HepG2 (cell line): ENCODE data around the gene CSTF3. TPM values are rescaled to one million over a fixed set of nuclear protein-coding genes. Genes with fewer than 3 reads are reported as not detected.

Experiments used
- CHD2 ChIP-seq: IDR thresholded peaks from 2 replicates; pipeline ENCODE4 v1.6.1; 2011; ENCODE audit warnings: low read depth, low read length, improper control_type of control experiment
- ISL2 ChIP-seq: sonication (generic); formaldehyde crosslinking; IDR thresholded peaks from 2 replicates; pipeline ENCODE4 v1.5.0; 2020; ENCODE audit warnings: missing genetic modification reagents
- KDM5B ChIP-seq: sonication (generic); formaldehyde crosslinking; IDR thresholded peaks from 2 replicates; pipeline ENCODE4 v1.4.0; 2020; ENCODE audit warnings: missing genetic modification reagents, mild to moderate bottlenecking, borderline replicate concordance
- KLF16 ChIP-seq, 2 experiments: sonication (generic) in 1 of 2; formaldehyde crosslinking in 1 of 2; IDR thresholded peaks; 2 replicates each; pipeline versions ENCODE4 v1.6.1 to v1.8.0; 2016 to 2023; ENCODE audit warnings: missing genetic modification reagents in 2 of 2, missing compliant biosample characterization in 1 of 2
- MYC ChIP-seq: sonication (generic); formaldehyde crosslinking; IDR thresholded peaks from 2 replicates; pipeline ENCODE4 v1.9.0; 2021; ENCODE audit warnings: missing genetic modification reagents, borderline replicate concordance
- NFIC ChIP-seq: IDR thresholded peaks from 2 replicates; pipeline ENCODE4 v1.6.1; 2012; ENCODE audit warnings: mild to moderate bottlenecking, low read length, inconsistent platforms
- NR2F6 ChIP-seq, 2 experiments: IDR thresholded peaks; 2 replicates each; pipeline ENCODE4 v1.6.1; 2016; ENCODE audit warnings: antibody characterized with exemption in 1 of 2, mild to moderate bottlenecking in 1 of 2
- PCBP1 ChIP-seq: fragments of 200-400 bp; formaldehyde crosslinking; IDR thresholded peaks from 2 replicates; pipeline ENCODE4 v1.6.1; 2017; ENCODE audit warnings: mild to moderate bottlenecking, low read depth, low read length, borderline replicate concordance
- SSRP1 ChIP-seq: IDR thresholded peaks from 2 replicates; pipeline ENCODE4 v1.6.1; 2016; ENCODE audit warnings: control low read depth
- ZNF12 ChIP-seq: sonication (generic); formaldehyde crosslinking; IDR thresholded peaks from 2 replicates; pipeline ENCODE4 v1.5.0; 2020; ENCODE audit warnings: missing genetic modification reagents
- ZNF33A ChIP-seq: sonication (generic); formaldehyde crosslinking; IDR thresholded peaks from 2 replicates; pipeline ENCODE4 v1.5.1; 2020; ENCODE audit warnings: missing genetic modification reagents, mild to moderate bottlenecking, moderate library complexity, borderline replicate concordance
- ZNF878 ChIP-seq: sonication (generic); formaldehyde crosslinking; IDR thresholded peaks from 2 replicates; pipeline ENCODE4 v1.8.1; 2023; ENCODE audit warnings: mild to moderate bottlenecking, missing genetic modification reagents, moderate library complexity
- polyA plus RNA-seq, 8 experiments: library from polyadenylated mRNA; depleted of rRNA in 3 of 8; stranded (reverse) in 7 of 8; unstranded in 1 of 8; fragments of >200 nt; fragmentation: Illumina TruSeq in 4 of 8; extraction: Trizol in 4 of 8; gene quantifications; 2 replicates each; pipeline versions ENCODE4 v1.2.1 to v1.2.3, GENCODE V29; 2011 to 2016; ENCODE audit warnings: low read depth in 4 of 8, missing spikeins in 1 of 8, mixed read lengths in 1 of 8; ENCODE audit not compliant: insufficient read depth in 1 of 8
- total RNA-seq, 5 experiments: library from RNA; depleted of rRNA; stranded (reverse); fragments of >200 nt; fragmentation: Illumina TruSeq; extraction: Trizol; gene quantifications; 2 replicates each; pipeline ENCODE4 v1.2.3, GENCODE V29; 2016; ENCODE audit warnings: low read depth in 1 of 5
- TF ChIP-seq, protein P1 (sequence below): sonication (generic); formaldehyde crosslinking; IDR thresholded peaks from 2 replicates; pipeline ENCODE4 v1.4.0; 2020; ENCODE audit warnings: mild to moderate bottlenecking, low read depth, missing genetic modification reagents
- TF ChIP-seq, protein P2 (sequence below): sonication (generic); formaldehyde crosslinking; IDR thresholded peaks from 2 replicates; pipeline ENCODE4 v1.5.0; 2020; ENCODE audit warnings: mild to moderate bottlenecking, missing genetic modification reagents, borderline replicate concordance

CSTF3 gene
- total and polyA plus RNA-seq, 2 of the 13 experiments (the other 11 are each of a cell fraction or from before 2014, with no cell fraction given): 21.5 to 43.6 TPM

DNA sequence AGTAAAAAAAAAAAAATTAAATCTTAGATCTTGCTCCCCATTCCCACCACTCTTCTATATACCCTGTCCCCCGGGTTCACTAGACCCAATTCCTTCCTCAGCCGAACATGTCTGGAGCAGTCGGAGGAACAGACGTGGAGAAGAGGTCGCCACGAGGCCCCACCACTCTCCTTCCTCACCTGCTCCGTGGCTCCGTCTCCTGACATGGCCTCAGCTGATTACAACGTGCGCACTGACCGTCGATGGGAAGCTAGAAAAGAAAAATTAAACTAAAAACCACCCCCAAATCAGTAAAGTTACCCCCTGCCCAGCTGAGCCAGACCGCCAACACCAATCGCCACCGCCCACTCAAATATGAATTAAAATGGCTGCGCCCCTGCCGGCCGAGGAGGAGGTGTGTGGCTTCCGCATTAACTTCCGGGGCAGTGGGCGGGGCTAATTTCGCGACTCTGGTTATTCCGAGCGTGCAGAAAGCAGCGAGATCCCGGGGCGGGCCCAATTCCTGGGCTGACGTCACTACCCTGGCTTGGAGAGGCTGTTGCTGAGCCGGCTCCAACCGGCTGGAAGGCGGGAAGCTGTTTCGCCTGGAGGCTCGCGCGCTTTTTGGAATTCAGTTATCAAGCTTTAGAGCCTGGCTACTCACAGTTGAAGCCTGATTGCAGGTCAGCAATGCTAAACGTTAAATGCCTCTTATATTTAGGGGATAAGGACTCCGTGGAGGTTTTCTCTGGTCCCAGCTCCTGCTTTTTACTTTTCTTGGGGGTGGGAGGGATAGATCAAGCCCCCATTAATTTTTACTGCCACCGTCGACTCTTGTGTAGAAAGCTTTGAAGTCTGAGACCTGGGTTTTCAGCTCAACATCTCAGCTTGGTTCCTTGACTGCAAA, at the start of gene CSTF3 (continued):
- TF ChIP-seq, protein P1, sequence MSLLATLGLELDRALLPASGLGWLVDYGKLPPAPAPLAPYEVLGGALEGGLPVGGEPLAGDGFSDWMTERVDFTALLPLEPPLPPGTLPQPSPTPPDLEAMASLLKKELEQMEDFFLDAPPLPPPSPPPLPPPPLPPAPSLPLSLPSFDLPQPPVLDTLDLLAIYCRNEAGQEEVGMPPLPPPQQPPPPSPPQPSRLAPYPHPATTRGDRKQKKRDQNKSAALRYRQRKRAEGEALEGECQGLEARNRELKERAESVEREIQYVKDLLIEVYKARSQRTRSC: no peak
- TF ChIP-seq ZNF33A (CRISPR knock-in tag) (no peak), SSRP1 (CRISPR knock-in tag) (no peak), ZNF878 (CRISPR knock-in tag) (peak; percentile 89), KDM5B (CRISPR knock-in tag) (peak; percentile 72; the same call in 1 of the 2 replicates), NFIC (peak; percentile 52; the same call in 1 of the 2 replicates), NR2F6 (IDR thresholded peaks at IDR 0.05) (no peak), NR2F6 (CRISPR knock-in tag; IDR thresholded peaks at IDR 0.05) (no peak), ISL2 (CRISPR knock-in tag) (peak; percentile 50; the same call in 1 of the 2 replicates), KLF16 (CRISPR knock-in tag; IDR thresholded peaks at IDR 0.05) (peak in 1 of 2 experiments; percentile 82; a peak in 2 of 4 replicates), MYC (CRISPR knock-in tag) (peak; percentile 95), CHD2 (peak; percentile 36; the same call in 1 of the 2 replicates), PCBP1 (0 out of 2 replicates have a peak, but pooled peaks have one; percentile 64), ZNF12 (CRISPR knock-in tag) (0 out of 2 replicates have a peak, but pooled peaks have one; percentile 9)
- TF ChIP-seq, protein P2, sequence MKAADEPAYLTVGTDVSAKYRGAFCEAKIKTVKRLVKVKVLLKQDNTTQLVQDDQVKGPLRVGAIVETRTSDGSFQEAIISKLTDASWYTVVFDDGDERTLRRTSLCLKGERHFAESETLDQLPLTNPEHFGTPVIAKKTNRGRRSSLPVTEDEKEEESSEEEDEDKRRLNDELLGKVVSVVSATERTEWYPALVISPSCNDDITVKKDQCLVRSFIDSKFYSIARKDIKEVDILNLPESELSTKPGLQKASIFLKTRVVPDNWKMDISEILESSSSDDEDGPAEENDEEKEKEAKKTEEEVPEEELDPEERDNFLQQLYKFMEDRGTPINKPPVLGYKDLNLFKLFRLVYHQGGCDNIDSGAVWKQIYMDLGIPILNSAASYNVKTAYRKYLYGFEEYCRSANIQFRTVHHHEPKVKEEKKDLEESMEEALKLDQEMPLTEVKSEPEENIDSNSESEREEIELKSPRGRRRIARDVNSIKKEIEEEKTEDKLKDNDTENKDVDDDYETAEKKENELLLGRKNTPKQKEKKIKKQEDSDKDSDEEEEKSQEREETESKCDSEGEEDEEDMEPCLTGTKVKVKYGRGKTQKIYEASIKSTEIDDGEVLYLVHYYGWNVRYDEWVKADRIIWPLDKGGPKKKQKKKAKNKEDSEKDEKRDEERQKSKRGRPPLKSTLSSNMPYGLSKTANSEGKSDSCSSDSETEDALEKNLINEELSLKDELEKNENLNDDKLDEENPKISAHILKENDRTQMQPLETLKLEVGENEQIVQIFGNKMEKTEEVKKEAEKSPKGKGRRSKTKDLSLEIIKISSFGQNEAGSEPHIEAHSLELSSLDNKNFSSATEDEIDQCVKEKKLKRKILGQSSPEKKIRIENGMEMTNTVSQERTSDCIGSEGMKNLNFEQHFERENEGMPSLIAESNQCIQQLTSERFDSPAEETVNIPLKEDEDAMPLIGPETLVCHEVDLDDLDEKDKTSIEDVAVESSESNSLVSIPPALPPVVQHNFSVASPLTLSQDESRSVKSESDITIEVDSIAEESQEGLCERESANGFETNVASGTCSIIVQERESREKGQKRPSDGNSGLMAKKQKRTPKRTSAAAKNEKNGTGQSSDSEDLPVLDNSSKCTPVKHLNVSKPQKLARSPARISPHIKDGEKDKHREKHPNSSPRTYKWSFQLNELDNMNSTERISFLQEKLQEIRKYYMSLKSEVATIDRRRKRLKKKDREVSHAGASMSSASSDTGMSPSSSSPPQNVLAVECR (CRISPR knock-in tag): peak; percentile 92; the same call in 1 of the 2 replicates
